Ishikawa (cell line): Measurements from ENCODE around the gene PHF21A.

Experiments
- CEBPB ChIP-seq: IDR thresholded peaks from 2 replicates; pipeline ENCODE4 v1.6.1; 2012
- CREB1 ChIP-seq: IDR thresholded peaks from 2 replicates; pipeline ENCODE4 v1.6.1; 2012; ENCODE audit warnings: low read depth
- EGR1 ChIP-seq: IDR thresholded peaks from 2 replicates; pipeline ENCODE4 v1.6.1; 2012
- EP300 ChIP-seq: IDR thresholded peaks from 2 replicates; pipeline ENCODE4 v1.6.1; 2012; ENCODE audit warnings: borderline replicate concordance
- FOXM1 ChIP-seq: IDR thresholded peaks from 2 replicates; pipeline ENCODE4 v1.6.1; 2012; ENCODE audit warnings: low read depth, borderline replicate concordance
- MAX ChIP-seq: IDR thresholded peaks from 2 replicates; pipeline ENCODE4 v1.6.1; 2012
- NFIC ChIP-seq: IDR thresholded peaks from 2 replicates; pipeline ENCODE4 v1.6.1; 2012
- RAD21 ChIP-seq: IDR thresholded peaks from 2 replicates; pipeline ENCODE4 v1.6.1; 2012; ENCODE audit warnings: low read depth
- REST ChIP-seq: IDR thresholded peaks from 2 replicates; pipeline ENCODE4 v1.6.1; 2012; ENCODE audit warnings: low read depth, mild to moderate bottlenecking
- TAF1 ChIP-seq: IDR thresholded peaks from 2 replicates; pipeline ENCODE4 v1.6.1; 2012; ENCODE audit warnings: low read depth, mild to moderate bottlenecking
- TCF12 ChIP-seq: IDR thresholded peaks from 2 replicates; pipeline ENCODE4 v1.6.1; 2012; ENCODE audit warnings: low read depth
- USF1 ChIP-seq: IDR thresholded peaks from 2 replicates; pipeline ENCODE4 v1.6.1; 2012
- YY1 ChIP-seq: IDR thresholded peaks from 2 replicates; pipeline ENCODE4 v1.6.1; 2012; ENCODE audit warnings: low read depth
- ZBTB7A ChIP-seq: IDR thresholded peaks from 2 replicates; pipeline ENCODE4 v1.6.1; 2012; ENCODE audit warnings: low read depth

GRCh38 chr11:46071091-46071490, 50.2 kb downstream of the PHF21A start:
- TF ChIP-seq CREB1 (no peak), YY1 (no peak), CEBPB (no peak), REST (no peak), NFIC (no peak), EP300 (no peak), MAX (no peak), TAF1 (no peak), TCF12 (no peak), FOXM1 (no peak), RAD21 (no peak), EGR1 (no peak), ZBTB7A (no peak), USF1 (no peak)
